Epithelial cell of esophagus (primary cell): Measurements from ENCODE around the gene FTO.
"Not testable (repeated sequence)": the region's sequence is repeated elsewhere in the genome, so short reads cannot be mapped to it uniquely, and the experiment has no call there.

Source experiments
- DNase-seq: peaks from one replicate; pipeline ENCODE4 v3.0.0; 2010; ENCODE audit warnings: low read depth
- H3K4me3 ChIP-seq: 2 replicates; pipeline ENCODE4 v1.5.1; 2011; ENCODE audit warnings: mild to moderate bottlenecking, low read length, control low read depth
- TF ChIP-seq, protein P1 (sequence below): IDR thresholded peaks from 2 replicates; pipeline ENCODE4 v1.5.1; 2011; ENCODE audit warnings: low read depth, mild to moderate bottlenecking, low read length, control low read depth, inconsistent platforms; ENCODE audit not compliant: insufficient read depth; ENCODE audit errors: missing control alignments

Gene FTO

DNA sequence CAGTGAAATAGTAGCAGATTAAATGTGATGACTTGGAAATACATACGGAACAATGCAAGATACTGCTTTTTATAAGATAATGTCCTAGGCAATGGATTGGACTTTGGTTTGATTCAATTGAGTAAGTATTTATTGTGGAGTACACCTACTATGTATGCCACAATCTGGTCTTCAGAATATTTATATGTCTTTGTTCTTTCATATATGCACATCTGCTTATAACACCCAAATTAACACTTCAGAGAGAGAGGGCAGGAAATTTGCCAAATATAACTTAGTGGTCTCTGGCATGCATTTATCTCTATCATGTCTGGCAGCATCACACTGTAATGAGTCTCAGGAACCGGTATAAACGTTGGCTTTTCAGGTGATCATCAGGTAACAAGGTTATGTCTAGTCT is 17.2 kb upstream of the FTO start:
- TF ChIP-seq, protein P1, sequence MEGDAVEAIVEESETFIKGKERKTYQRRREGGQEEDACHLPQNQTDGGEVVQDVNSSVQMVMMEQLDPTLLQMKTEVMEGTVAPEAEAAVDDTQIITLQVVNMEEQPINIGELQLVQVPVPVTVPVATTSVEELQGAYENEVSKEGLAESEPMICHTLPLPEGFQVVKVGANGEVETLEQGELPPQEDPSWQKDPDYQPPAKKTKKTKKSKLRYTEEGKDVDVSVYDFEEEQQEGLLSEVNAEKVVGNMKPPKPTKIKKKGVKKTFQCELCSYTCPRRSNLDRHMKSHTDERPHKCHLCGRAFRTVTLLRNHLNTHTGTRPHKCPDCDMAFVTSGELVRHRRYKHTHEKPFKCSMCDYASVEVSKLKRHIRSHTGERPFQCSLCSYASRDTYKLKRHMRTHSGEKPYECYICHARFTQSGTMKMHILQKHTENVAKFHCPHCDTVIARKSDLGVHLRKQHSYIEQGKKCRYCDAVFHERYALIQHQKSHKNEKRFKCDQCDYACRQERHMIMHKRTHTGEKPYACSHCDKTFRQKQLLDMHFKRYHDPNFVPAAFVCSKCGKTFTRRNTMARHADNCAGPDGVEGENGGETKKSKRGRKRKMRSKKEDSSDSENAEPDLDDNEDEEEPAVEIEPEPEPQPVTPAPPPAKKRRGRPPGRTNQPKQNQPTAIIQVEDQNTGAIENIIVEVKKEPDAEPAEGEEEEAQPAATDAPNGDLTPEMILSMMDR = no peak
- H3K4me3 ChIP-seq = no peak overlapping the region
- DNase-seq = no peak

DNA sequence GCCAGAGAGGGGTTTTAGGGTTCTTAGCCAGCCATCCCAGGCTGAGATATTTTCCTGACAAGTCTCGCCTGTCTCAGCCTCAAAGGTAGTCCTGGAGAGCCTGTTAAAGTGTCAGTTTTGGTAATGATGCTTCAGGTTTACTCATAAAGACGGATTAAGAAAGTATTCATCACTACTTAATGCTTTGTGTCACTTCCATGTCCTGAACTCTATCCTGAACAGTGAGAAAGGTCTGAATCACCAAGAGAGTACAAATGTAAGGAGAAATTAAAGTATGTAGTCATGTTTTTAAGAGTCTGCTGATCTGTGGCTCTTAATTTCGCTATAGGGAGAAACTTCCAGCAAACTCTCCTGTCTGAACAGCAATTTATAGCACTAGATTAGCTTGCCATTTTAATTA is 14.3 kb upstream of the FTO start:
- TF ChIP-seq, protein P1 = no peak
- peak; percentile 76 for DNase-seq
- no peak overlapping the region for H3K4me3 ChIP-seq

DNA sequence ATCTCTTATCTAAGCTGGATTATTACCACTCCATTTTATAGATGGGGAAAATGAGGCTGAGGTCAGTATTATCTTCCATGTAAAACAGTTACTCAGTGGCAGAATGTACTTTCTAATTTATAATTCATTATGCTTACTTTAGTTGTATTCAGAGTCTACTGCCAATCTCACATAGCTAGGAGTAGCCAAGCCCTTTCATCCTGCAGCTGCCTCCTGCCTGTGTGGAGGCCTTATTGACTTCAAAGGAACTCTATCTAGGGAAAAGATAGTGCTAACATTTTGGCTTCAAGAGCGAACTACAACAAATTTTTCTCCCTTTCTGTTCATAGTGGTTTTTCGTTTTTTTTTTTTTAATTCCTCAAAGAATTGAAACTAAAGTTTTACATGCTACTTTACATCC is 13.2 kb upstream of the FTO start:
- no peak for DNase-seq
- H3K4me3 ChIP-seq = no peak overlapping the region
- TF ChIP-seq, protein P1 = no peak

DNA sequence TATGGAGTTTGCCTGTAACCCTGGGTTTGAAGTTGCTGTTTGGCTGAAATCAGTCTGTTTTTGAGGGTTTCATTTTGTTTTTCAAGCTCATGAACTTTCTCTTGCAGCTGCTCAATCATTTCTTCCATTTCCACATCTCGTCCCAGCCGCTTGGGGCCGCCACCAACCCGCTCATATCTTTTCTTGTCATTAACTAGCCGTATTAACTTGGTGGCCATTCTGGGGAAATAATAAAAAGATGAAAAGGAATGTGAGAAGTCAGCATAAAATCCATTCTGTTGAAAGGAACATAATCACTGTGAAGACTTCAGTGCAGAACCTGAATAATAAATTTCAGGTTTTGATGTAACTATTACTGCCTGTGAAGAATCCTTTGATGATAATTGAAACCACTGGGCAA is 11.8 kb upstream of the FTO start:
- peak; percentile 8 for DNase-seq
- TF ChIP-seq, protein P1 = peak; percentile 23

DNA sequence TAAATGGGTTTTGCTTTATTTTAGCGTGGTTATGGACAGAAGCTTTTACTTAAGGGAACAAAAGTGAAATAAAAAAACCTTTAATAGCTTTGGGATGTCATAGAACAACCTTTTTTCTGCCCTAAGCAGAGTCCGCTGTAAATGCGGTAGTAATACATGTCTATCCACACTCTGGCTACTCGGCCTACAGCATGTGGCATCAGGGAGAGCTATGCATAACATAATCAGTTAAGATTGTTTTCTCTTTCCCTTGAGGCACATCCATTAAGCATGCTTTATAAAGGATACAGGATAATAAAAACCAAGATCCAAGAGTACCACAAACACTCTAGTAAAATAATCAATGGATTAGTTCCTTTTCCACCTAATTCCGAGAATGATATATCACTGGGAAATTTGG is 10.6 kb upstream of the FTO start:
- TF ChIP-seq, protein P1 = no peak
- no peak for DNase-seq
- no peak overlapping the region for H3K4me3 ChIP-seq

More for the DNA sequence above, 11.8 kb upstream of the FTO start:
- no peak overlapping the region for H3K4me3 ChIP-seq

DNA sequence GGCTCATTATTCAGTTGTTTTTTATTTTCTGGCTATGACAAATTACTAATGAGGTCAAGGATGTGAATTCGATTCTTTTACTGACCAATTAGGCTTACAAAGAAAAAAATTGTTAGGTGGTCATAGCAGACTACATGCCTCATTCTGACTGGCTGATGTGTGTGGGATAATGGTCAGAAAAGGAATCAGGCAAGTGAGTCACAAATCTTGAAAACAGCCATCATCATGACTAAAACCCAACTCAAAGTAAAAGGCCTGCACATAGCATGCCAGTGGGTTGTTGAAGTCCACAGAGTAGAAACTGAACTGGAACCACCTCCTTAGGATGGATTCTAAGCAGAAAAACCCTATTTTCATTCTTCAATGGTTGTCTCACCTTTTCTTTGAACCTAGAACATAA is 8.9 kb upstream of the FTO start:
- TF ChIP-seq, protein P1 = no peak
- peak; percentile 26 for DNase-seq
- no peak overlapping the region for H3K4me3 ChIP-seq

DNA sequence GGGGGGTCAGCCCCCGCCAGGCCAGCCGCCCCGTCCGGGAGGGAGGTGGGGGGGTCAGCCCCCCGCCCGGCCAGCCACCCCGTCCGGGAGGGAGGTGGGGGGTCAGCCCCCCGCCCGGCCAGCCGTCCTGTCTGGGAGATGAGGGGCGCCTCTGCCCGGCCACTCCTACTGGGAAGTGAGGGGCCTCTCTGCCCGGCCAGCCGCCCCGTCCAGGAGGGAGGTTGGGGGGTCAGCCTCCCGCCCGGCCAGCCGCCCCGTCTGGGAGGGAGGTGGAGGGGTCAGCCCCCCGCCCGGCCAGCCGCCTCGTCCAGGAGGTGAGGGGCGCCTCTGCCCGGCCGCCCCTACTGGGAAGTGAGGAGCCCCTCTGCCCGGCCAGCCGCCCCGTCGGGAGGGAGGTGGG is 5.7 kb upstream of the FTO start:
- not testable (repeated sequence) for H3K4me3 ChIP-seq, DNase-seq

DNA sequence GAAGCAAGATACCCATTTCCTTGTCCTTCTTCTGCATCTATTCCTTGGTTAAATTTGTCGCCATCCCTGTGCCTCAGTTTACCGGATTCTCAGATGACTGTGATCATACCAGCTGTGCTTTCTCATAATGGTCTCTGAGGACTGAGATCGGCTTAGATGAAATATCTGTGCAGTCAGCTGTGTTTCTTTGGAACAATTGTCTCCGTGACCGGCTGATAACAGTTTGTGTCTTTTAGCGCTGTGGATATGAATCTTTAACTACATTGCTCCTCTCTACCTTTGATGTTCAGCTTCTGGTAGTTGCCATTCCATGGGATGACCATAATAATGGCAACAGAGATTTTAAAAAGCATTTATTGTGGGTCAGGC is 473 bp downstream of the FTO start:
- peak overlapping the region; percentile 96 for H3K4me3 ChIP-seq
- TF ChIP-seq, protein P1 = no peak
- no peak for DNase-seq
